Activated CD4-positive, alpha-beta T cell treated with anti-CD3 and anti-CD28 coated beads for 36 hours (primary cell): ENCODE results near the gene GOLGA8H. TPM values are rescaled to one million over a fixed set of nuclear protein-coding genes. Genes with fewer than 3 reads are reported as not detected.
"Not testable (repeated sequence)": the region's sequence is repeated elsewhere in the genome, so short reads cannot be mapped to it uniquely, and the experiment has no call there.

Experiments used
- ATAC-seq: fragments of 200-7000 bp; cut with Tn5 transposase; one replicate; pipeline ENCODE4 v1.10.0; 2021; ENCODE audit warnings: mild to moderate bottlenecking, moderate library complexity
- CTCF ChIA-PET: fragments of 350-600 bp; sonication (Branson Sonifier 250); formaldehyde crosslinking; loops from one replicate; lab custom pipeline; 2021; ENCODE audit warnings: antibody characterized with exemption; lab: Charles Lee
- POLR2A ChIA-PET: fragments of 350-600 bp; sonication (Branson Sonifier 250); formaldehyde crosslinking; loops from one replicate; lab custom pipeline; 2021; ENCODE audit warnings: antibody characterized with exemption, inconsistent platforms; lab: Charles Lee
- DNase-seq: peaks from one replicate; pipeline ENCODE4 v3.0.0-alpha.2; 2020
- H3K27ac Mint-ChIP-seq: one replicate; pipeline ENCODE4 v1.8.0; 2021; ENCODE audit warnings: mixed read lengths
- H3K27me3 Mint-ChIP-seq: one replicate; pipeline ENCODE4 v1.8.0; 2021; ENCODE audit warnings: mixed read lengths
- H3K36me3 Mint-ChIP-seq: one replicate; pipeline ENCODE4 v1.8.0; 2021; ENCODE audit warnings: low read depth, mixed read lengths
- H3K4me1 Mint-ChIP-seq: one replicate; pipeline ENCODE4 v1.8.0; 2021; ENCODE audit warnings: mixed read lengths
- H3K4me3 Mint-ChIP-seq: one replicate; pipeline ENCODE4 v1.8.0; 2021; ENCODE audit warnings: mild to moderate bottlenecking, moderate library complexity, mixed read lengths
- H3K9me3 Mint-ChIP-seq: one replicate; pipeline ENCODE4 v1.8.0; 2021; ENCODE audit warnings: low read depth, mixed read lengths
- intact Hi-C, 2 experiments: fragments of 100-400 bp; cut with DNase I in 1 of 2; cut with micrococcal nuclease in 1 of 2; formaldehyde crosslinking; loops; one replicate each; pipeline versions ENCODE4 v1.14.2 to v1.15.1; 2022 to 2024; cut with DNase I, micrococcal nuclease
- total RNA-seq, 2 experiments: library from RNA; stranded (reverse); gene quantifications; one replicate each; pipeline ENCODE4 v1.2.3, GENCODE V29; 2021

GOLGA8H gene
- not detected for total RNA-seq

- ATAC-seq, H3K27me3 Mint-ChIP-seq, POLR2A ChIA-PET, H3K27ac Mint-ChIP-seq, H3K4me3 Mint-ChIP-seq, DNase-seq, H3K9me3 Mint-ChIP-seq, H3K36me3 Mint-ChIP-seq, intact Hi-C loops, H3K4me1 Mint-ChIP-seq, CTCF ChIA-PET: not testable (repeated sequence)
Observed at GRCh38 chr15:30603796-30604195, at the start of gene GOLGA8H. Gene GOLGA8H, plus strand, starts transcription at chr15:30604028. Its CDS starts 98 bp downstream, at chr15:30604126.

- POLR2A ChIA-PET, CTCF ChIA-PET, H3K36me3 Mint-ChIP-seq, intact Hi-C loops, H3K9me3 Mint-ChIP-seq, DNase-seq, H3K27me3 Mint-ChIP-seq, H3K4me3 Mint-ChIP-seq, H3K27ac Mint-ChIP-seq, H3K4me1 Mint-ChIP-seq: not testable (repeated sequence)
- ATAC-seq = peak; percentile 55
Observed at GRCh38 chr15:30566949-30567348, 36.9 kb upstream of the GOLGA8H start.

GRCh38 chr15:30573012-30573491, 30.8 kb upstream of the GOLGA8H start:
- H3K4me1 Mint-ChIP-seq, H3K4me3 Mint-ChIP-seq, intact Hi-C loops, DNase-seq, POLR2A ChIA-PET, CTCF ChIA-PET, H3K27ac Mint-ChIP-seq, H3K27me3 Mint-ChIP-seq, H3K36me3 Mint-ChIP-seq, H3K9me3 Mint-ChIP-seq: not testable (repeated sequence)
- peak; percentile 36 for ATAC-seq

- H3K36me3 Mint-ChIP-seq, ATAC-seq, intact Hi-C loops: not testable (repeated sequence)
Observed at GRCh38 chr15:30579394-30579970, 24.3 kb upstream of the GOLGA8H start.

GRCh38 chr15:30580716-30581115, 23.1 kb upstream of the GOLGA8H start:
- H3K36me3 Mint-ChIP-seq, H3K27ac Mint-ChIP-seq, POLR2A ChIA-PET, ATAC-seq, intact Hi-C loops, H3K9me3 Mint-ChIP-seq, DNase-seq, CTCF ChIA-PET, H3K4me3 Mint-ChIP-seq, H3K4me1 Mint-ChIP-seq, H3K27me3 Mint-ChIP-seq: not testable (repeated sequence)

More at GRCh38 chr15:30579394-30579970, 24.3 kb upstream of the GOLGA8H start:
- POLR2A ChIA-PET, H3K9me3 Mint-ChIP-seq, H3K4me1 Mint-ChIP-seq, DNase-seq, H3K4me3 Mint-ChIP-seq, CTCF ChIA-PET, H3K27ac Mint-ChIP-seq, H3K27me3 Mint-ChIP-seq: not testable (repeated sequence)

- POLR2A ChIA-PET, H3K27me3 Mint-ChIP-seq, intact Hi-C loops, CTCF ChIA-PET, H3K36me3 Mint-ChIP-seq, H3K4me3 Mint-ChIP-seq, H3K27ac Mint-ChIP-seq, DNase-seq, H3K4me1 Mint-ChIP-seq, ATAC-seq, H3K9me3 Mint-ChIP-seq: not testable (repeated sequence)
Observed at GRCh38 chr15:30598953-30599352, 4.9 kb upstream of the GOLGA8H start.

GRCh38 chr15:30612271-30612670, 8.4 kb downstream of the GOLGA8H start:
- H3K27me3 Mint-ChIP-seq, DNase-seq, ATAC-seq, H3K27ac Mint-ChIP-seq, CTCF ChIA-PET, H3K4me3 Mint-ChIP-seq, H3K36me3 Mint-ChIP-seq, intact Hi-C loops, H3K9me3 Mint-ChIP-seq, POLR2A ChIA-PET, H3K4me1 Mint-ChIP-seq: not testable (repeated sequence)

- H3K9me3 Mint-ChIP-seq, H3K4me3 Mint-ChIP-seq, H3K36me3 Mint-ChIP-seq, H3K27ac Mint-ChIP-seq, H3K4me1 Mint-ChIP-seq, DNase-seq, CTCF ChIA-PET, POLR2A ChIA-PET, H3K27me3 Mint-ChIP-seq, ATAC-seq: not testable (repeated sequence)
- intact Hi-C loops = loop anchor here (10.0 kb wide), 2 partner anchors 703 to 863 kb away; partner anchors contain the start of gene KLF13 (in 1 of the 2)
Observed at GRCh38 chr15:30621342-30621741, 17.5 kb downstream of the GOLGA8H start.

- Mint-ChIP-seq H3K4me3 (peak within 1 kb of the TSS; percentile 97), H3K27ac (peak within 1 kb of the TSS; percentile 98), H3K4me1 (peaks cover 12% of the 10 kb centered on the region), H3K36me3 (peaks cover 17% of the 10 kb centered on the region)
- CTCF ChIA-PET = interaction anchor here (0.6 kb wide), 1 partner anchor 356 kb away, joined by 3 read pairs; no protein-coding TSS in a partner anchor
- H3K9me3 Mint-ChIP-seq, H3K27me3 Mint-ChIP-seq: not testable (repeated sequence)
- intact Hi-C loops = loop anchor here (5.0 to 10.0 kb wide), 3 partner anchors 699 to 859 kb away; partner anchors contain the start of gene KLF13 (in 2 of the 2)
- ATAC-seq (peak; percentile 95), DNase-seq (peak; percentile 97)
- POLR2A ChIA-PET = interaction anchor here (0.6 kb wide), 1 partner anchor 1989 kb away, joined by 3 read pairs; no protein-coding TSS in a partner anchor
Observed at GRCh38 chr15:30625436-30626193, 21.8 kb downstream of the GOLGA8H start, which contains the start of gene ARHGAP11B. Gene ARHGAP11B, plus strand, starts transcription at chr15:30626128.

GRCh38 chr15:30626194-30626565, 22.4 kb downstream of the GOLGA8H start:
- not testable (repeated sequence) for ATAC-seq, H3K27me3 Mint-ChIP-seq, H3K9me3 Mint-ChIP-seq
- peaks cover 12% of the 10 kb centered on the region for H3K4me1 Mint-ChIP-seq
- intact Hi-C loops = loop anchor here (5.0 to 10.0 kb wide), 3 partner anchors 699 to 859 kb away; partner anchors contain the start of gene KLF13 (in 2 of the 2)
- POLR2A ChIA-PET = interaction anchor here (0.6 kb wide), 1 partner anchor 1989 kb away, joined by 3 read pairs; no protein-coding TSS in a partner anchor
- H3K27ac Mint-ChIP-seq = peak overlapping the region; percentile 98
- H3K36me3 Mint-ChIP-seq = peaks cover 17% of the 10 kb centered on the region
- peak overlapping the region; percentile 97 for H3K4me3 Mint-ChIP-seq
- CTCF ChIA-PET = interaction anchor here (0.6 kb wide), 1 partner anchor 355 kb away, joined by 3 read pairs; no protein-coding TSS in a partner anchor
- peak; percentile 12 for DNase-seq

GRCh38 chr15:30626632-30627031, 22.8 kb downstream of the GOLGA8H start:
- DNase-seq = peak; percentile 18
- ATAC-seq, POLR2A ChIA-PET, H3K9me3 Mint-ChIP-seq, H3K27me3 Mint-ChIP-seq: not testable (repeated sequence)
- CTCF ChIA-PET = interaction anchor here (0.6 kb wide), 1 partner anchor 355 kb away, joined by 3 read pairs; no protein-coding TSS in a partner anchor
- peak overlapping the region; percentile 98 for H3K27ac Mint-ChIP-seq
- peaks cover 12% of the 10 kb centered on the region for H3K4me1 Mint-ChIP-seq
- intact Hi-C loops = loop anchor here (5.0 to 10.0 kb wide), 3 partner anchors 698 to 858 kb away; partner anchors contain the start of gene KLF13 (in 2 of the 2)
- peaks cover 17% of the 10 kb centered on the region for H3K36me3 Mint-ChIP-seq
- H3K4me3 Mint-ChIP-seq = peak overlapping the region; percentile 97
